ENCODE measurements around the gene EMB. TPM values are rescaled to one million over a fixed set of nuclear protein-coding genes. Genes with fewer than 3 reads are reported as not detected.
"Not testable (repeated sequence)": the region's sequence is repeated elsewhere in the genome, so short reads cannot be mapped to it uniquely, and the experiment has no call there.

Gene EMB
- total RNA-seq, 1 donor from 2014 or later: 40.0 TPM

GRCh38 chr5:50447941-50448340 is 6.9 kb upstream of the EMB start:
- no peak overlapping the region for H3K4me3 ChIP-seq (ENCODE audit: low read depth, low read length)
- no peak for FAIRE-seq
- TF ChIP-seq CTCF (IDR thresholded peaks at IDR 0.05; ENCODE audit: insufficient read depth, low read length, severe bottlenecking): no peak
- no peaks in the 10 kb centered on the region for H3K27me3 ChIP-seq (ENCODE audit: control insufficient read depth, insufficient read depth, low read length)
- H3K36me3 ChIP-seq (ENCODE audit: control insufficient read depth, insufficient read depth, low read length): no peaks in the 10 kb centered on the region
- DNase-seq (ENCODE audit: low read depth): no peak

GRCh38 chr5:50447228-50447627 is 6.1 kb upstream of the EMB start:
- FAIRE-seq (no peak), DNase-seq (ENCODE audit: low read depth) (no peak)
- no peaks in the 10 kb centered on the region for H3K36me3 ChIP-seq (ENCODE audit: control insufficient read depth, insufficient read depth, low read length)
- no peaks in the 10 kb centered on the region for H3K27me3 ChIP-seq (ENCODE audit: control insufficient read depth, insufficient read depth, low read length)
- no peak for TF ChIP-seq CTCF (IDR thresholded peaks at IDR 0.05; ENCODE audit: insufficient read depth, low read length, severe bottlenecking)
- no peak overlapping the region for H3K4me3 ChIP-seq (ENCODE audit: low read depth, low read length)

GRCh38 chr5:50445296-50445949 is 4.3 kb upstream of the EMB start:
- FAIRE-seq (no peak), DNase-seq (ENCODE audit: low read depth) (no peak)

GRCh38 chr5:50442559-50443539 is 1.8 kb upstream of the EMB start:
- H3K4me3 ChIP-seq (ENCODE audit: low read depth, low read length); H3K36me3 ChIP-seq (ENCODE audit: control insufficient read depth, insufficient read depth, low read length); DNase-seq (ENCODE audit: low read depth); H3K27me3 ChIP-seq (ENCODE audit: control insufficient read depth, insufficient read depth, low read length): not testable (repeated sequence)
- peak; percentile 91 for FAIRE-seq

More at GRCh38 chr5:50445296-50445949, 4.3 kb upstream of the EMB start:
- no peaks in the 10 kb centered on the region for H3K36me3 ChIP-seq (ENCODE audit: control insufficient read depth, insufficient read depth, low read length)
- no peaks in the 10 kb centered on the region for H3K27me3 ChIP-seq (ENCODE audit: control insufficient read depth, insufficient read depth, low read length)
- no peak for TF ChIP-seq CTCF (IDR thresholded peaks at IDR 0.05; ENCODE audit: insufficient read depth, low read length, severe bottlenecking)
- H3K4me3 ChIP-seq (ENCODE audit: low read depth, low read length): no peak overlapping the region

GRCh38 chr5:50441493-50441955 is 436 bp upstream of the EMB start:
- FAIRE-seq: no peak
- no peak for TF ChIP-seq CTCF (IDR thresholded peaks at IDR 0.05; ENCODE audit: insufficient read depth, low read length, severe bottlenecking)
- peak; percentile 13 for DNase-seq (ENCODE audit: low read depth)
- H3K36me3 ChIP-seq (ENCODE audit: control insufficient read depth, insufficient read depth, low read length): no peaks in the 10 kb centered on the region
- peak overlapping the region; percentile 80 for H3K4me3 ChIP-seq (ENCODE audit: low read depth, low read length)
- H3K27me3 ChIP-seq (ENCODE audit: control insufficient read depth, insufficient read depth, low read length): no peaks in the 10 kb centered on the region

GRCh38 chr5:50439221-50439620 is 1.9 kb downstream of the EMB start:
- Histone ChIP-seq H3K36me3 (ENCODE audit: control insufficient read depth, insufficient read depth, low read length) (no peaks in the 10 kb centered on the region), H3K27me3 (ENCODE audit: control insufficient read depth, insufficient read depth, low read length) (no peaks in the 10 kb centered on the region), H3K4me3 (ENCODE audit: low read depth, low read length) (no peak overlapping the region)
- FAIRE-seq: no peak
- no peak for DNase-seq (ENCODE audit: low read depth)
- no peak for TF ChIP-seq CTCF (IDR thresholded peaks at IDR 0.05; ENCODE audit: insufficient read depth, low read length, severe bottlenecking)

GRCh38 chr5:50438060-50438459 is 3.0 kb downstream of the EMB start:
- not testable (repeated sequence) for H3K27me3 ChIP-seq (ENCODE audit: control insufficient read depth, insufficient read depth, low read length); DNase-seq (ENCODE audit: low read depth); FAIRE-seq; H3K4me3 ChIP-seq (ENCODE audit: low read depth, low read length); H3K36me3 ChIP-seq (ENCODE audit: control insufficient read depth, insufficient read depth, low read length)
